ENCODE data around the gene PJA2.

DNA sequence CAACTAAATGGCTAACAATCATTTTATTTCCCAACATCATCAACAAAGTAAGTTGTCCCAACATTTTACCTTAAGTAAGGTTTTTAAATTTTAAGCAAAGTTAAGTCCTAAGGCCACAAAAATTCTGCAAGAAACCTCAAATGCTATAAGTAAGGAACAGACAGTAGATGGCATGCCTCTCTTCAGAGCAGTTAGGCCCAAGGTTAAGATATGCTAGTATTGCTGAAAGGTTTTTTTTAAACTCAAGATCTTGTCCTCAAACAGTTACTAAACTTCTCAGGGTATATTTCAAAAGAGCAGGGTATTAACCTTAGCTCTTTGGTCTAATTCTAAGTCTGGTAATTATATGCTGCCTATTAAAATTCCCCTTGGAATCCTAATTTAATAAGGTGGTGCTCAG is 35.1 kb downstream of the PJA2 start:
- TF ChIP-seq, protein P1, sequence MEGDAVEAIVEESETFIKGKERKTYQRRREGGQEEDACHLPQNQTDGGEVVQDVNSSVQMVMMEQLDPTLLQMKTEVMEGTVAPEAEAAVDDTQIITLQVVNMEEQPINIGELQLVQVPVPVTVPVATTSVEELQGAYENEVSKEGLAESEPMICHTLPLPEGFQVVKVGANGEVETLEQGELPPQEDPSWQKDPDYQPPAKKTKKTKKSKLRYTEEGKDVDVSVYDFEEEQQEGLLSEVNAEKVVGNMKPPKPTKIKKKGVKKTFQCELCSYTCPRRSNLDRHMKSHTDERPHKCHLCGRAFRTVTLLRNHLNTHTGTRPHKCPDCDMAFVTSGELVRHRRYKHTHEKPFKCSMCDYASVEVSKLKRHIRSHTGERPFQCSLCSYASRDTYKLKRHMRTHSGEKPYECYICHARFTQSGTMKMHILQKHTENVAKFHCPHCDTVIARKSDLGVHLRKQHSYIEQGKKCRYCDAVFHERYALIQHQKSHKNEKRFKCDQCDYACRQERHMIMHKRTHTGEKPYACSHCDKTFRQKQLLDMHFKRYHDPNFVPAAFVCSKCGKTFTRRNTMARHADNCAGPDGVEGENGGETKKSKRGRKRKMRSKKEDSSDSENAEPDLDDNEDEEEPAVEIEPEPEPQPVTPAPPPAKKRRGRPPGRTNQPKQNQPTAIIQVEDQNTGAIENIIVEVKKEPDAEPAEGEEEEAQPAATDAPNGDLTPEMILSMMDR (conservative IDR thresholded peaks at IDR 0.05; ENCODE audit: low read length), result peak; percentile 28; the same call in 1 of the 2 replicates
- TF ChIP-seq EZH2phosphoT487 (IDR thresholded peaks at IDR 0.05; ENCODE audit: borderline replicate concordance, low read depth, low read length), result no peak

Data from OCI-LY7 (cell line).